Activated naive CD4-positive, alpha-beta T cell treated with anti-CD3 and anti-CD28 coated beads, Interleukin-2, amount 50 U/mL, for 24 hours (primary cell): ENCODE data around the gene SLC26A9.

Experiments
- H3K27ac Mint-ChIP-seq: one replicate; pipeline ENCODE4 v1.8.0; 2021; ENCODE audit warnings: mild to moderate bottlenecking, mixed read lengths
- H3K27me3 Mint-ChIP-seq: one replicate; pipeline ENCODE4 v1.8.0; 2021; ENCODE audit warnings: mixed read lengths
- H3K36me3 Mint-ChIP-seq: one replicate; pipeline ENCODE4 v1.8.0; 2021; ENCODE audit warnings: mixed read lengths
- H3K4me1 Mint-ChIP-seq: one replicate; pipeline ENCODE4 v1.8.0; 2021; ENCODE audit warnings: mixed read lengths
- H3K4me3 Mint-ChIP-seq: one replicate; pipeline ENCODE4 v1.8.0; 2021; ENCODE audit warnings: mild to moderate bottlenecking, mixed read lengths
- H3K9me3 Mint-ChIP-seq: one replicate; pipeline ENCODE4 v1.8.0; 2021; ENCODE audit warnings: mixed read lengths

The SLC26A9 gene, protein sequence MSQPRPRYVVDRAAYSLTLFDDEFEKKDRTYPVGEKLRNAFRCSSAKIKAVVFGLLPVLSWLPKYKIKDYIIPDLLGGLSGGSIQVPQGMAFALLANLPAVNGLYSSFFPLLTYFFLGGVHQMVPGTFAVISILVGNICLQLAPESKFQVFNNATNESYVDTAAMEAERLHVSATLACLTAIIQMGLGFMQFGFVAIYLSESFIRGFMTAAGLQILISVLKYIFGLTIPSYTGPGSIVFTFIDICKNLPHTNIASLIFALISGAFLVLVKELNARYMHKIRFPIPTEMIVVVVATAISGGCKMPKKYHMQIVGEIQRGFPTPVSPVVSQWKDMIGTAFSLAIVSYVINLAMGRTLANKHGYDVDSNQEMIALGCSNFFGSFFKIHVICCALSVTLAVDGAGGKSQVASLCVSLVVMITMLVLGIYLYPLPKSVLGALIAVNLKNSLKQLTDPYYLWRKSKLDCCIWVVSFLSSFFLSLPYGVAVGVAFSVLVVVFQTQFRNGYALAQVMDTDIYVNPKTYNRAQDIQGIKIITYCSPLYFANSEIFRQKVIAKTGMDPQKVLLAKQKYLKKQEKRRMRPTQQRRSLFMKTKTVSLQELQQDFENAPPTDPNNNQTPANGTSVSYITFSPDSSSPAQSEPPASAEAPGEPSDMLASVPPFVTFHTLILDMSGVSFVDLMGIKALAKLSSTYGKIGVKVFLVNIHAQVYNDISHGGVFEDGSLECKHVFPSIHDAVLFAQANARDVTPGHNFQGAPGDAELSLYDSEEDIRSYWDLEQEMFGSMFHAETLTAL

DNA sequence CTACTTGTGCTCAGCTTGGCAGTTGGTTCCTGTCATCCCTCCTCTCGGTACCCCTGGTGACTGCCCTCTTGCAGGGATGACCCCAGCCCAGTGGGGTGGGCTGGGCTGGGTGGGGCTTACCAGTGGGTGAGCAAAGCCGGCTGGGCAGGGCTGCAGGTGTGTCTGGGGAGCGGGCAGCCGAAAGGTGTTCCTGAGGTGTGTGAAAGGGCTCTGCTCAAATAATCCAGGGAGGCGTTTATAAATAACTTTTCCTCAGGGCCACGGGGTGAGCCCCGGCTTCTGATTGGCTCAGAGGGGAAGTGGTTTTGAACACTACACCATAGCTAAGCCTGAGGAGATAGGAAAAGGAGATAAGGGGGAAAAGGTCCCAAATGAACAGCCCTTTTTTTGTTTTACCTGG, at the start of gene SLC26A9:
SLC26A9 (minus strand) TSS at position 212 of the 400 bp plus-strand sequence. CDS start 7,636 bp downstream, outside the sequence.
- H3K4me3 Mint-ChIP-seq, result no peak within 1 kb of the TSS
- no peaks in the 10 kb centered on the region for H3K4me1 Mint-ChIP-seq
- no peaks in the 10 kb centered on the region for H3K36me3 Mint-ChIP-seq
- H3K9me3 Mint-ChIP-seq, result no peaks in the 10 kb centered on the region
- H3K27ac Mint-ChIP-seq, result no peak within 1 kb of the TSS
- H3K27me3 Mint-ChIP-seq, result peaks cover 28% of the 10 kb centered on the region

DNA sequence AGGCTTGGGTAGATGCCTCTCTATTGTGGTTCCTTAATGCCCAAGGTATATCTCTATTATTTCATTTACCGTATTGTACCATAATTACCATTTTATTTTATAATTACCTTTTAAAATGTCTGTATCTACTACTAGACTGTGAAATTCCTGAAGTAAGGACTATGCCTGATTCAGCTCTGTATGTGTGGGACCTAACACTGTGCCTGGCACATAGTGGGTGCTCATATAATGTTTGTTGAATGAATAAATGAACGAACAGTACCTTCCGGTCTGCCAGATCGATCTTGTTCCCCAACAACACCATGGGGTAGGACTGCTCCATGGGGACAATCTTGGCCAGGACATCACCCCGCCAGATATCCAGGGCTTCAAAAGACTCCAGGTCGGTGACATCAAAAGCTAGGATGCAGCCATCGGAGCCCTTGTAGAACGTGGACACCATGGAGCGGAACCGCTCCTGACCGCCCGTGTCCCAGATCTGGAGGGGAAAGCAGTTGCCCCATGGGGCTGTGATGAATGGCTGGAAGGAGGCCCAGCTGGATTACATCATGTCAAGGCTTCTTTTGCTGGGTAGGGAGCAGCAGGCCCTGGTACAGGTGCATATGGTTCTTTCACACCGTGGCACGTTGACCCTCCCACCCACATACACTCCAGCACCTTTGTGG, 49.1 kb upstream of the SLC26A9 start:
- Mint-ChIP-seq H3K4me1 (no peaks in the 10 kb centered on the region), H3K9me3 (no peaks in the 10 kb centered on the region), H3K27ac (no peak overlapping the region), H3K27me3 (peaks cover 5% of the 10 kb centered on the region), H3K4me3 (no peak overlapping the region), H3K36me3 (no peaks in the 10 kb centered on the region)

DNA sequence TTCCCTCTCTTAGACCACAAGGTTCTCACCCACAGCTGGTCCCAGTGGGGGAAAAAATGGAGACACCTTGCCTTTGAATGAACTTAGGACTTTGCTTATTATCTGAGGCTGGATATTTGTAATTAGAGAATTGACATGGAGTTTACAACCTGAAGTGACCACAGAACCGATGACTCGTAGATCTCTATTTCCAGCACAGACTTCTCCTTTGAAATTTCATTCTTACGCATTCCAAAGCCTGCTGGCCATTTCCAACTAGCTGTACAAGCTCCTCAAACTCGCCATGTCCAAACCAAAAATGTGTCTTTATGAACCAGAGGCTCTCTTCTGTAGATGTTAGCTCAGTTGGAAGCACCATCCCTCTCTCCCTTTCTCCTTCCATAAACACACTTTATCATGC, 48.0 kb upstream of the SLC26A9 start:
- Mint-ChIP-seq H3K36me3 (no peaks in the 10 kb centered on the region), H3K9me3 (no peaks in the 10 kb centered on the region), H3K4me1 (no peaks in the 10 kb centered on the region), H3K27me3 (peaks cover 5% of the 10 kb centered on the region), H3K4me3 (no peak overlapping the region), H3K27ac (no peak overlapping the region)

DNA sequence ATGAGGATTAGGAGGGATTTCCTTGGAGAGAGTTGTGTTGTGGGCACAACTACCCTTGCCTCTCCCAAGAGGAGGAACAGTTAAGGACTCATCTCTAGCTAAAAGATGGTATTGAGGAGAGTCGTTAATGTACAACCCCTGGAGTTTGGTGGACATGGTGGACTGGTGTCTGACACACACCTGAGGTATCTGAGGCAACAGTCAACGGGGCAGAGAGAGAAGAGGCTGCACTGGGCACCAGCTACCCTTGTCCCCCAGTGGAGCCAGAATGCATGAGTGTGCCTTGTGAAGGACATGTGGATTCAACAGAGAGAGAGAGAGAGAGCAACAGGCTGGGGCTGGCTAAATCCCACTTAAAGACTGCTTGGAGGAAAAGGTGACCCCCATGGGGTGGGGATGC, 47.0 kb upstream of the SLC26A9 start:
- no peaks in the 10 kb centered on the region for H3K4me1 Mint-ChIP-seq
- no peaks in the 10 kb centered on the region for H3K36me3 Mint-ChIP-seq
- peaks cover 5% of the 10 kb centered on the region for H3K27me3 Mint-ChIP-seq
- no peak overlapping the region for H3K27ac Mint-ChIP-seq
- H3K4me3 Mint-ChIP-seq, result no peak overlapping the region
- H3K9me3 Mint-ChIP-seq, result no peaks in the 10 kb centered on the region

DNA sequence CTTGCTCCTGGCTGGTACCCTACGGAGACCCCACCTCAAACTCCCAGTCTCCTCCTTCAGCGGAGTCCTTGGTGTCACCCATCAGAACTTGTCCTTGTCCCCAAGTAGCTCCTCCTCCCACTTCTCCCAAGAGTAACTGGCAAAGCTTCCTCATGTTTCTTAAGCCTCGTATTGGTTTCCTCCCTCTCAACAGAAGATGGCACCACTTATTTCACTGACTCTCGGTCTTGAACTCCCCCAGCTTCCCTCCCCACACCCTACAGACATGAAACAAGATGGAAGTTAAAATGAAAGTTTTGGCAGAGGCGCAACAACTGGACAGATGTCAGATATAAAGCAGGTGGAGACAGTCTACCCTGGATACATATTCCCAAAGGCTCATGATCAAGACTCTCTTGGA, 46.5 kb upstream of the SLC26A9 start:
- Mint-ChIP-seq H3K36me3 (no peaks in the 10 kb centered on the region), H3K27ac (no peak overlapping the region), H3K27me3 (peaks cover 5% of the 10 kb centered on the region), H3K4me3 (no peak overlapping the region), H3K9me3 (no peaks in the 10 kb centered on the region), H3K4me1 (no peaks in the 10 kb centered on the region)

DNA sequence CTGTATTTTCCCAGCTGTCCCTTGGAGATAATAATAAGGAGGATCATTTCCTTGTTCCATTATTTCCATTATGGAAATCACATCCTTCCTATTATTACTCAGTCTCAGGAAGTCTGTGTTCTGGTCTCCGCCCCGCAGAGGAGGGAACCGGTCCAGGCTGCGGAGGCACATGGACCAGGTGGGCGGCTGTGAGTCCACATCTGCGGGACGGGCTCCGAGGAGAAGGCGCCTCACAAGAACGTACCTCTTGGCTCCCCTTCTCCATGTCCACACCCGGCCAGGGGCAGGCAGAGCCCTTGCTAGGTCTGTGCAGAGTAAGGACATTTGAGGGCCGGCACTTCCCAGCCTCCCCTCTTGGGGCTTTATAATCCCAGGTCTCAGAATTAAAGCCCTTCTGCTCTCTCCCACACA, 45.3 kb upstream of the SLC26A9 start:
- no peaks in the 10 kb centered on the region for H3K4me1 Mint-ChIP-seq
- H3K36me3 Mint-ChIP-seq, result no peaks in the 10 kb centered on the region
- no peak overlapping the region for H3K4me3 Mint-ChIP-seq
- H3K27me3 Mint-ChIP-seq, result peaks cover 5% of the 10 kb centered on the region
- no peak overlapping the region for H3K27ac Mint-ChIP-seq
- H3K9me3 Mint-ChIP-seq, result no peaks in the 10 kb centered on the region

DNA sequence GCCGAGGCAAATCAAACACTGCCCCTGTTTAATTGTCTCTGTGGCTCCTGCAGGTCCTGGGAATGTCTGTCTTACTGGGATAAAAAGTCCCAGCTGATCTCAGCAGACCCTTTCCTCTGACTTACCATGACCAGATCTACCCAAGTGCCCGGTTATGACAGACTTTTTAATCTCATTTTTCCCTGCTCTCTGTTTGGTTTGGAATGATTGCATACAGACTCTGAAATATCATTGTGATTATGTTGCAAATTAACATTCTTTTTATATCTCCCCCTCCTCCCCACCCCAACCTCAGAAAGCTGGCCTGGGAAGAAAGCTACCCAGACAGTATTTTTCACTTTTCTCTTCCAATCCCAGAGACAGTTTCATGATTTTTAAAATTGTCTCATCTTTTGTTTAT, 43.6 kb upstream of the SLC26A9 start:
- peaks cover 5% of the 10 kb centered on the region for H3K27me3 Mint-ChIP-seq
- no peak overlapping the region for H3K4me3 Mint-ChIP-seq
- H3K9me3 Mint-ChIP-seq, result no peaks in the 10 kb centered on the region
- no peak overlapping the region for H3K27ac Mint-ChIP-seq
- no peaks in the 10 kb centered on the region for H3K36me3 Mint-ChIP-seq
- no peaks in the 10 kb centered on the region for H3K4me1 Mint-ChIP-seq

DNA sequence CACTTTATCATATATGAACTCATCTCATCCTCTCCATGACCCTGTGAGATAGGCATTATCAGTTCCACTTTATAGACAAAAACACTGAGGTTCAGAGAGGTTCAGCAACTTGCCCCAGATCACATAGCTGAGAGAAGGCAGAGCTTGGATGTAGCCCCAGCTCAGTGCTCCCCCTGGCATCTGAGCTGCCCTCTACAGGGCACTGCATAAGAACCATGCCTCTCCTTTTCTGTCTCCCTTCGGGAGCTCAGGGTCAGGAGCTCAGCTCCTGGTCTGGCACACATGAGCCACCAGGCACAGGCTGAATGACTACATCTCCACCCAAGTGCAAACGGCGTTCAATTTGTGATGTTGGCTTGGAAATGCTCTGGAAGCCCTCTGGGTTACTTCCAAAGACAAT, 43.0 kb upstream of the SLC26A9 start:
- Mint-ChIP-seq H3K9me3 (no peaks in the 10 kb centered on the region), H3K4me1 (no peaks in the 10 kb centered on the region), H3K4me3 (no peak overlapping the region), H3K36me3 (no peaks in the 10 kb centered on the region), H3K27me3 (peaks cover 5% of the 10 kb centered on the region), H3K27ac (no peak overlapping the region)

DNA sequence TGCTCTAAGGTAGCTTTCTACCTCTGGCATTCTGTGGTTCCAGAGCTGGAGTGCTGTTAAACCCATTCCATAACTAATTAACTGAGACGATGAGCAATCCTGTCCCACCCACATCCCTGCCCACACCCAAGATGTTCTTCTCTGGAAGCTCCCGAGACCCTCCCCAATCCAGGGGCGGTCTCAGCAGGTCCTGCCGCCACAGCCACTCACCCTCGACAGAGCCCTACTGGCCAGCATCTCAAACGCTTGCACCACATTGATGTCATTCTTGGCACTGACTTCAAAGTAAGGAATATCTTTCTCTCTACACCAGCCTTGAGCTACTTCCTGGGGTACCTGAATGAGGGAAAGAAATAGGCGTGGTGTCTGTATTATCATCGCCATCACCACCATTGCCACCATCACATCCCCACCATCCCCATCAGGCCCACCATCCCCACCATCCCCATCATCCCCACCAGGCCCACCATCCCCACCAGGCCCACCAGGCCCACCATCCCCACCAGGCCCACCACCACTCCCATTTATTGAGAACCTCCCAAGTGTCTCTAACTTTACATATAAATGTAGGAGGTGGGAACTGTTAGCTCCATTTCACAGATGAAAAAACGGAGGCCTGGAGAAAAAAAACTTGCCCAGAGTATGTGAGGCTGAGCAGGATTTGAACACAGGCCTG, 42.2 kb upstream of the SLC26A9 start:
- no peak overlapping the region for H3K4me3 Mint-ChIP-seq
- H3K27me3 Mint-ChIP-seq, result peaks cover 4% of the 10 kb centered on the region
- no peaks in the 10 kb centered on the region for H3K9me3 Mint-ChIP-seq
- H3K27ac Mint-ChIP-seq, result no peak overlapping the region
- H3K4me1 Mint-ChIP-seq, result no peaks in the 10 kb centered on the region
- H3K36me3 Mint-ChIP-seq, result no peaks in the 10 kb centered on the region

DNA sequence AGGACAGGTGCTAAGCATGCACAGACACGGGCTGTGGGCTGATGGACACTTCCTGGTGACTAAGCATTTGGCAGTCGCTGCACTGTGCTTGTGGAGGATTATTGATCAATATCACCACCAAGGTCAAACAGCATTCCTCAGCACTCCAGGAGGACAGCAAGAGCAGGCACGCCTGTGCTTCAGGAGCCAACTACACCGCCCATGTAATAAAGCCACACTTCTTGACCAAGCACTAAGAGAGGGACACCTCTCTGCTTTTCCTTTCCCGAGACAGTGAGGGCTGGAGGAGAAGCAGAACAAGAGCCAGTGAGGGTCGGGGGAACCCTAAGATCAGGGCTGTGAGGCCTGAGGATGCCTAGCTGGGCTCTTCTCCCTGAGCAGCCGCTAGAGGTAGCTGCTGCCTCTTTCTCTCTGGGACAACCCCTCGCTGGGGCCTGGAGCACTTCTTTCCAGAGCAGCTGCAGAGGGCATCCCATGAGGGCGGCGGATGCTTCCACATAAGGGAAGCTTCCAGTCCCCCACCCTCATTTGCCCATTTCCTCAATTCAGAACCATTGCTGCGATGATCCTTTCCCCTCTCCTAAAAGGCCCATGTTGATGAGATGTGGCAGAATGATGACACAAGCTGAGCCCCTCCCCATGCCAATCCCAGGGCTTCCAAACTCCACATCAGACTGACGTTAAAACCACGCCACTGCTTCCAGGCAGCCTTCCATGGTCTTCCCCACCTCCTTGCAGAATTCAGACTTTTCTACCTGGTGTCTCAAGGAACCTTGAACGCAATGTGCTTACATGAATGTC, 40.9 kb upstream of the SLC26A9 start:
- H3K36me3 Mint-ChIP-seq, result no peaks in the 10 kb centered on the region
- H3K9me3 Mint-ChIP-seq, result no peaks in the 10 kb centered on the region
- H3K27ac Mint-ChIP-seq, result no peak overlapping the region

DNA sequence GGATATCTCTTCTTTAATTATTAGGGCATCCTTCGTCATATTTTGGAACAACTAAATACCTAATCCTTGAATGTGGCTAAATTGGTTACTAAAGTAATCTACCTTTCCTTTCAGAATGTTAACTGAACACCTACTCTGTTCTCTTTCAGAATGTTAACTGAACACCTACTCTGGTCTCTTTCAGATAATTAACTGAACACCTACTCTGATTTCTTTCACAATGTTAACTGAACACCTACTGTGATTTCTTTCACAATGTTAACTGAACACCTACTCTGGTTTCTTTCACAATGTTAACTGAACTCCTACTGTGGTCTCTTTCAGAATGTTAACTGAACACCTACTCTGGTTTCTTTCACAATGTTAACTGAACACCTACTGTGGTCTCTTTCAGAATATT, 38.0 kb upstream of the SLC26A9 start:
- peak overlapping the region; percentile 26 for H3K27ac Mint-ChIP-seq
- no peaks in the 10 kb centered on the region for H3K4me1 Mint-ChIP-seq
- no peaks in the 10 kb centered on the region for H3K9me3 Mint-ChIP-seq
- no peak overlapping the region for H3K4me3 Mint-ChIP-seq
- no peaks in the 10 kb centered on the region for H3K27me3 Mint-ChIP-seq
- no peaks in the 10 kb centered on the region for H3K36me3 Mint-ChIP-seq

More for the DNA sequence above, 40.9 kb upstream of the SLC26A9 start:
- Mint-ChIP-seq H3K27me3 (no peaks in the 10 kb centered on the region), H3K4me3 (no peak overlapping the region), H3K4me1 (no peaks in the 10 kb centered on the region)

DNA sequence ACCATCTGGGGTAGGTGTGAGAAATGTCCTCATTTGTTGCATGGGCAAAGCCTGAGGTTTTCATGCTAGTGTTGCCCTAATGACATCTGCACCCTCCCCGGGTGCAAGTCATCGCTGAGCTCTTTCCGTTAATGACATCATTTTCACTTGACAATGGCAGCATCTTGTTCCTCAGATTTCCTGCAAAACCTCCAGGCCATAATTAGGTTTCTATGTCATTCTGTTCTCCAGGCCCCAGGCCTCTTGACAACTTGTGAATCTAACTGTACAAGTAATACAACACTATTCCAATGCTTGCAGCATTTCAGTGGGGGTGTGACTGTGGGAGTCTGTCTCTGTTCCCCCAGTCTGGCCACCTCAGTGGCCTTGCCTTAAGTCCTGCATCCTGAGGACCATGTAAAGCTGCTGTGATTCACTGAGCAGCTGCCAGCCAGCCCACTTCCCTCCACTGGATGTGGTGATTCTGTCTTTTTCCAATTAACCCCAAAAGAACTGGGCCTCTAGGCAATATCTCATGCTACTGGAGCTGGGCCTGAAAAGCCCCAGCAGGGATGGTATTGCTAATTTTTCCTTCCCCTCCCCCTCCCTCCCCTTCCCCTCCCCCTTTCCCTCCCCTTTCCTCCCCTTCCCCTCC, 37.1 kb upstream of the SLC26A9 start:
- Mint-ChIP-seq H3K9me3 (no peaks in the 10 kb centered on the region), H3K4me1 (no peaks in the 10 kb centered on the region), H3K4me3 (no peak overlapping the region), H3K36me3 (no peaks in the 10 kb centered on the region), H3K27ac (no peak overlapping the region), H3K27me3 (no peaks in the 10 kb centered on the region)

DNA sequence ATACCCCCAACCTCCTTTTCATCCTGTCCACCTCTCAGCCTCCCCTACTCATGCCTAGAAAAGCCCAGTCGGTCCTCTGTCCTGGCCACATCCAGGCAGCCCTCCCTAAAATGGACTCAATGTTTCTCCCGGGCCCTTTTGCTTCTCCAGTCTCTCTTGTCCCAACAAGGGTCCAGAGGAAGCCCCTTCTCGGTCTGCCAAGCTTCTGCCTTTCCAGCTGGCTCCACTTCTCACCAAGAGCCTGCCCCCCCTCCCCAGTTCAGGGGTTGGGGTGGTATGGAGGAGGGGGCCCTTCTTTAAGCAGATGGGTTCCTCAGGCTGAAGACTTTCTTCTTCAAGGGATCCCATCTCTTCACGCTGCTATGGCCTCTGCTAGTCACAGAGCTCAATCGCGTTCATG, 36.0 kb upstream of the SLC26A9 start:
- no peaks in the 10 kb centered on the region for H3K4me1 Mint-ChIP-seq
- no peak overlapping the region for H3K27ac Mint-ChIP-seq
- H3K9me3 Mint-ChIP-seq, result no peaks in the 10 kb centered on the region
- no peaks in the 10 kb centered on the region for H3K36me3 Mint-ChIP-seq
- H3K4me3 Mint-ChIP-seq, result no peak overlapping the region
- no peaks in the 10 kb centered on the region for H3K27me3 Mint-ChIP-seq

DNA sequence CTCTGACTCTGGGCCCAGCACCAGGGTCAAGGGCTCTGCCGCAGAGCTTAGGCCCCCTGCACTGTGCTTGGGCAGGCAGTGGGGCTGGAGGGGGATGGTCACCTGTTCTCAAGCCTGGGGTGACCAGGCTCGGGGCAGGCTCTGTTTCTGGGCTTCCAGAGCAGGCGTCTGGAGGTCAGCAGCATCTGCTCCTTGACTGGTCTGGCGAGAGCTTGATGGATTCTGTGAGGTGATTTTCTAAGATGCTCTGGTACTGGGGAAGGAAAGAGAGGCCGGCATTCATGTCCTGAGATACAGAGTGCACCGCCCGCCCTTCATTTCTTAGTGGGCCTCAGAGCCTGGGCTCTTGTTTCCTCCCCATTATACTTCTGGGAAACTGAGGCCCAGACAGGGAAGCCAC, 35.4 kb upstream of the SLC26A9 start:
- no peaks in the 10 kb centered on the region for H3K4me1 Mint-ChIP-seq
- no peaks in the 10 kb centered on the region for H3K27me3 Mint-ChIP-seq

More for the DNA sequence above, 35.4 kb upstream of the SLC26A9 start:
- H3K9me3 Mint-ChIP-seq, result no peaks in the 10 kb centered on the region
- H3K4me3 Mint-ChIP-seq, result no peak overlapping the region
- H3K36me3 Mint-ChIP-seq, result no peaks in the 10 kb centered on the region
- H3K27ac Mint-ChIP-seq, result no peak overlapping the region
